ENCODE measurements around the gene NCS1. TPM values are rescaled to one million over a fixed set of nuclear protein-coding genes. Genes with fewer than 3 reads are reported as not detected.

Gene NCS1
- total and polyA plus RNA-seq, 2 donors (not counting 1 experiment from before 2014, with no cell fraction given), result 44.9 to 52.0 TPM

GRCh38 chr9:130219661-130220096 lies 47.5 kb downstream of the NCS1 start:
- DNase-seq (ENCODE audit: low read depth in 2 of 2), result no peak
- Histone ChIP-seq H3K4me3 (replicated peaks in 1 of 4; ENCODE audit: control extremely low read depth in 1 of 4, insufficient read depth in 1 of 4, low read depth in 3 of 4, low read length in 4 of 4) (no peak overlapping the region), H4K20me1 (ENCODE audit: control insufficient read depth, extremely low read depth, insufficient read depth, low read length) (no peaks in the 10 kb centered on the region), H3K4me1 (ENCODE audit: control insufficient read depth, extremely low read depth, insufficient read depth, low read length) (peaks cover 8% of the 10 kb centered on the region), H3K79me2 (ENCODE audit: control insufficient read depth, insufficient read depth, low read length) (no peaks in the 10 kb centered on the region), H3K27ac (ENCODE audit: insufficient read depth, low read length) (no peak overlapping the region), H3K36me3 (ENCODE audit: control insufficient read depth, insufficient read depth, low read length) (peaks cover 12% of the 10 kb centered on the region), H3K9me3 (ENCODE audit: control insufficient read depth, insufficient read depth, low read depth, low read length) (no peaks in the 10 kb centered on the region), H2AFZ (ENCODE audit: low read length) (no peak overlapping the region), H3K9ac (ENCODE audit: insufficient read depth, low read length) (no peak overlapping the region), H3K4me2 (ENCODE audit: extremely low read depth, insufficient read depth, low read length) (no peak overlapping the region), H3K27me3 (ENCODE audit: control insufficient read depth, insufficient read depth, low read length) (no peaks in the 10 kb centered on the region)
- TF ChIP-seq EZH2 (IDR thresholded peaks at IDR 0.05; ENCODE audit: low read length, missing control alignments) (no peak), CTCF (conservative IDR thresholded peaks at IDR 0.05 in 1 of 2, IDR thresholded peaks at IDR 0.05 in 1 of 2; ENCODE audit: low read depth in 1 of 2, low read length in 2 of 2) (no peak)

- Histone ChIP-seq H3K9ac (ENCODE audit: insufficient read depth, low read length) (no peak overlapping the region), H3K4me3 (replicated peaks in 1 of 4; ENCODE audit: control extremely low read depth in 1 of 4, insufficient read depth in 1 of 4, low read depth in 3 of 4, low read length in 4 of 4) (no peak overlapping the region), H2AFZ (ENCODE audit: low read length) (no peak overlapping the region), H3K27me3 (ENCODE audit: control insufficient read depth, insufficient read depth, low read length) (no peaks in the 10 kb centered on the region), H3K9me3 (ENCODE audit: control insufficient read depth, insufficient read depth, low read depth, low read length) (no peaks in the 10 kb centered on the region), H3K79me2 (ENCODE audit: control insufficient read depth, insufficient read depth, low read length) (no peaks in the 10 kb centered on the region), H3K36me3 (ENCODE audit: control insufficient read depth, insufficient read depth, low read length) (peaks cover 12% of the 10 kb centered on the region), H4K20me1 (ENCODE audit: control insufficient read depth, extremely low read depth, insufficient read depth, low read length) (no peaks in the 10 kb centered on the region), H3K4me2 (ENCODE audit: extremely low read depth, insufficient read depth, low read length) (no peak overlapping the region), H3K27ac (ENCODE audit: insufficient read depth, low read length) (peak overlapping the region; percentile 16), H3K4me1 (ENCODE audit: control insufficient read depth, extremely low read depth, insufficient read depth, low read length) (peaks cover 8% of the 10 kb centered on the region)
- no peak for TF ChIP-seq EZH2 (IDR thresholded peaks at IDR 0.05; ENCODE audit: low read length, missing control alignments)
- peak; percentile 40 to 55 for TF ChIP-seq CTCF (conservative IDR thresholded peaks at IDR 0.05 in 1 of 2, IDR thresholded peaks at IDR 0.05 in 1 of 2; ENCODE audit: low read depth in 1 of 2, low read length in 2 of 2)
- DNase-seq (ENCODE audit: low read depth in 2 of 2), result peak; percentile 34 to 79
These were observed 48.1 kb downstream of the NCS1 start for GRCh38 chr9:130220352-130220751.

- no peak overlapping the region for H2AFZ ChIP-seq (ENCODE audit: low read length)
- TF ChIP-seq EZH2 (IDR thresholded peaks at IDR 0.05; ENCODE audit: low read length, missing control alignments), result no peak
- TF ChIP-seq CTCF (conservative IDR thresholded peaks at IDR 0.05 in 1 of 2, IDR thresholded peaks at IDR 0.05 in 1 of 2; ENCODE audit: low read depth in 1 of 2, low read length in 2 of 2), result no peak
- H3K27ac ChIP-seq (ENCODE audit: insufficient read depth, low read length), result no peak overlapping the region
- H3K9ac ChIP-seq (ENCODE audit: insufficient read depth, low read length), result no peak overlapping the region
- no peak overlapping the region for H3K4me3 ChIP-seq (replicated peaks in 1 of 4; ENCODE audit: control extremely low read depth in 1 of 4, insufficient read depth in 1 of 4, low read depth in 3 of 4, low read length in 4 of 4)
- no peaks in the 10 kb centered on the region for H4K20me1 ChIP-seq (ENCODE audit: control insufficient read depth, extremely low read depth, insufficient read depth, low read length)
- no peak overlapping the region for H3K4me2 ChIP-seq (ENCODE audit: extremely low read depth, insufficient read depth, low read length)
- no peaks in the 10 kb centered on the region for H3K9me3 ChIP-seq (ENCODE audit: control insufficient read depth, insufficient read depth, low read depth, low read length)
- H3K27me3 ChIP-seq (ENCODE audit: control insufficient read depth, insufficient read depth, low read length), result no peaks in the 10 kb centered on the region
- no peak for DNase-seq (ENCODE audit: low read depth in 2 of 2)
- H3K36me3 ChIP-seq (ENCODE audit: control insufficient read depth, insufficient read depth, low read length), result peaks cover 19% of the 10 kb centered on the region
- H3K4me1 ChIP-seq (ENCODE audit: control insufficient read depth, extremely low read depth, insufficient read depth, low read length), result peaks cover 6% of the 10 kb centered on the region
- no peaks in the 10 kb centered on the region for H3K79me2 ChIP-seq (ENCODE audit: control insufficient read depth, insufficient read depth, low read length)
These were observed 50.6 kb downstream of the NCS1 start for GRCh38 chr9:130222833-130223232.

Measured in fibroblast of lung (primary cell).